ENCODE measurements around the gene PXMP4.
A peak's percentile ranks its signal among the peaks of the same experiment; 100 is the strongest.

PXMP4 gene

GRCh38 chr20:33677991-33678702 is 42.0 kb downstream of the PXMP4 start:
- TF ChIP-seq CTCF (IDR thresholded peaks at IDR 0.05; ENCODE audit: extremely low read depth, insufficient read depth, missing control alignments) = no peak
- DNase-seq (ENCODE audit: low spot score) = no peak
- in situ Hi-C loops (cut with MboI; ENCODE audit: low pct_unique_long_range_greater_than_20kb, low sequenced_read_pairs, unreplicated experiment) = no loop called here

GRCh38 chr20:33676652-33677645 is 43.2 kb downstream of the PXMP4 start:
- in situ Hi-C loops (cut with MboI; ENCODE audit: low pct_unique_long_range_greater_than_20kb, low sequenced_read_pairs, unreplicated experiment) = no loop called here
- no peak for TF ChIP-seq CTCF (IDR thresholded peaks at IDR 0.05; ENCODE audit: extremely low read depth, insufficient read depth, missing control alignments)
- DNase-seq (ENCODE audit: low spot score) = no peak

GRCh38 chr20:33676121-33676520 is 44.0 kb downstream of the PXMP4 start:
- in situ Hi-C loops (cut with MboI; ENCODE audit: low pct_unique_long_range_greater_than_20kb, low sequenced_read_pairs, unreplicated experiment) = no loop called here
- no peak for DNase-seq (ENCODE audit: low spot score)
- TF ChIP-seq CTCF (IDR thresholded peaks at IDR 0.05; ENCODE audit: extremely low read depth, insufficient read depth, missing control alignments) = no peak

- TF ChIP-seq CTCF (IDR thresholded peaks at IDR 0.05; ENCODE audit: extremely low read depth, insufficient read depth, missing control alignments) = no peak
- in situ Hi-C loops (cut with MboI; ENCODE audit: low pct_unique_long_range_greater_than_20kb, low sequenced_read_pairs, unreplicated experiment) = no loop called here
- no peak for DNase-seq (ENCODE audit: low spot score)
Measured at GRCh38 chr20:33675136-33675959, 44.8 kb downstream of the PXMP4 start.

- DNase-seq (ENCODE audit: low spot score) = peak; percentile 93
- no peak for TF ChIP-seq CTCF (IDR thresholded peaks at IDR 0.05; ENCODE audit: extremely low read depth, insufficient read depth, missing control alignments)
- in situ Hi-C loops (cut with MboI; ENCODE audit: low pct_unique_long_range_greater_than_20kb, low sequenced_read_pairs, unreplicated experiment) = no loop called here
Measured at GRCh38 chr20:33674294-33675135, 45.6 kb downstream of the PXMP4 start, which contains the start of gene NECAB3. TSS of gene NECAB3 (minus strand) at chr20:33674428. CDS start at chr20:33674352, 76 bp downstream.

Data from GM13977 (cell line).